ENCODE measurements around the gene MAP4K1.
"Not testable (repeated sequence)": the region's sequence is repeated elsewhere in the genome, so short reads cannot be mapped to it uniquely, and the experiment has no call there.

The MAP4K1 gene

DNA sequence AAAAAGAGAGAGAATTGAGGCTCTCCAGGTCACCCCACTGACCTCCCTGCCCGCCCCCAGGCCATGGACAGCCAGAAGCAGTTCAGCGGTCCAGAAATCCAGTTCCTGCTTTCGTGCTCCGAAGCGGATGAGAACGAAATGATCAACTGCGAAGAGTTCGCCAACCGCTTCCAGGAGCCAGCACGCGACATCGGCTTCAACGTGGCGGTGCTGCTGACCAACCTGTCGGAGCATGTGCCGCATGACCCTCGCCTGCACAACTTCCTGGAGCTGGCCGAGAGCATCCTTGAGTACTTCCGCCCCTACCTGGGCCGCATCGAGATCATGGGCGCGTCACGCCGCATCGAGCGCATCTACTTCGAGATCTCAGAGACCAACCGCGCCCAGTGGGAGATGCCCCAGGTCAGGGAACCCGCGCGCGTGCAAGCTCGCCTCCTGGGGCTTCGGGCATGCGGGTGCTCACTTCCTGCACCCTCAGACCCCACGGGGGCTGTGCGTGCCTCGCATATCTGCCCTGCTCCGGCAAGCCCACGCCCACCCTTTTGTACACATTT, 56.6 kb downstream of the MAP4K1 start:
- H3K4me3 ChIP-seq (ENCODE audit: low read length) = no peak overlapping the region
- TF ChIP-seq, protein P1, sequence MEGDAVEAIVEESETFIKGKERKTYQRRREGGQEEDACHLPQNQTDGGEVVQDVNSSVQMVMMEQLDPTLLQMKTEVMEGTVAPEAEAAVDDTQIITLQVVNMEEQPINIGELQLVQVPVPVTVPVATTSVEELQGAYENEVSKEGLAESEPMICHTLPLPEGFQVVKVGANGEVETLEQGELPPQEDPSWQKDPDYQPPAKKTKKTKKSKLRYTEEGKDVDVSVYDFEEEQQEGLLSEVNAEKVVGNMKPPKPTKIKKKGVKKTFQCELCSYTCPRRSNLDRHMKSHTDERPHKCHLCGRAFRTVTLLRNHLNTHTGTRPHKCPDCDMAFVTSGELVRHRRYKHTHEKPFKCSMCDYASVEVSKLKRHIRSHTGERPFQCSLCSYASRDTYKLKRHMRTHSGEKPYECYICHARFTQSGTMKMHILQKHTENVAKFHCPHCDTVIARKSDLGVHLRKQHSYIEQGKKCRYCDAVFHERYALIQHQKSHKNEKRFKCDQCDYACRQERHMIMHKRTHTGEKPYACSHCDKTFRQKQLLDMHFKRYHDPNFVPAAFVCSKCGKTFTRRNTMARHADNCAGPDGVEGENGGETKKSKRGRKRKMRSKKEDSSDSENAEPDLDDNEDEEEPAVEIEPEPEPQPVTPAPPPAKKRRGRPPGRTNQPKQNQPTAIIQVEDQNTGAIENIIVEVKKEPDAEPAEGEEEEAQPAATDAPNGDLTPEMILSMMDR (IDR thresholded peaks at IDR 0.05; ENCODE audit: insufficient read depth, low read depth, low read length, missing control alignments) = no peak
- no peak for DNase-seq (ENCODE audit: low read depth)

DNA sequence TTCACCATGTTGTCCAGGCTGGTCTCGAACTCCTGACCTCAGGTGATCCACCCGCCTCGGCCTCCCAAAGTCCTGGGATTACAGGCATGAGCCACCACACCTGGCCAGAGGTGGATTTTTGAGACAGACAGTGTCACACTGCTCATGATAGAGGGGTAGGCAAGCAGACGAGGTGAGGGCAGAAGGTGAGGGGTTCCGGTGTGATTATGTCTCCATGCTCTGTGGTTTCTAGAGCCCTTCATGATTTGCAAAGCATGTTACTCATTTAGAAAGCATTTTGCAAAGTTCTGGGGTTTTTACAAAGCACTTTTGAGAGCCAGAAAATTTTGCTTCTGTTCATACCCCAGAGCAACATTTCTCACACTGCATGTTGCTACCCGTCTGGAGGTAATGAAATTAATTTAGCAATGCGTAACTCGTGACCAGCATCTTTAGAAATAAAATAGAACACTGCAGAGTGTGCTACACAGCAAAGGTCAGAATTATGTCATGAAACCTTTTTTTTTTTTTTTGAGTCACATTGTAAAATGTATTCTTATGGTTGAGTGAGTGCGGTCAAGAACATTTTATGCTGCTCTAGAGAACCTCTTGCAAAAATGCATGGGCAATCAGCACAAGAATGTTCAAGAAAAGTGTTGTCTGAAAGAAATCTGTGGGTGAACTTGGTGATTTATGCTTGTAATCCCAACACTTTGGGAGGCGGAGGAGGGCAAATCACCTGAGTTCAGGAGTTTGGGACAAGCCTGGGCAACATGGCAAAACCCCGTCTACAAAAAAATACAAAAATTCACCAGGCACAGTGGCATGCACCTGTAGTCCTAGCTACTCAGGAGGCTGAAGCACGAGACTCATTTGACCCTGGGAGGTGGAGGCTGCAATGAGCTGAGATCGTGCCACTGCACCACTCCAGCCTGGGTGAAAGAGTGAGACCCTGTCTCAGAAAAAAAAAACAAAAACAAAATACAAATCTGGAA, 58.0 kb downstream of the MAP4K1 start:
- H3K4me3 ChIP-seq (ENCODE audit: low read length) = no peak overlapping the region
- DNase-seq (ENCODE audit: low read depth) = peak; percentile 97
- TF ChIP-seq, protein P1 (IDR thresholded peaks at IDR 0.05; ENCODE audit: insufficient read depth, low read depth, low read length, missing control alignments) = no peak

DNA sequence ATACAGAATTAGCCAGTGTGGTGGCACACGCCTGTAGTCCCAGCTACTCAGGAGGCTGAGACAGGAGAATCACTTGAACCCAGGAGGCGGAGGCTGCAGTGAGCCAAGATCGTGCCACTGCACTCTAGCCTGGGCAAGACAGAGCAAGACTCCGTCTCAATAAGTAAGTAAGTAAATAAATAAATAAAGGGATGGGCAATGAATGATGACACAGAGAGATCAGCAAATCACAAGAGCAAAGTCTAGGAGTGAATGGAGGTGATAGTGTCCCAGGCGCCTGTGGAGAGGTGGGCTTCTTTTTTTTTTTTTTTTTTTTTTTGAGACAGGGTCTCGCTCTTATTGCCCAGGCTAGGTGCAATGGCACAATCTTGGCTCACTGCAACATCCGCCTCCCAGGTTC, 58.8 kb downstream of the MAP4K1 start:
- not testable (repeated sequence) for DNase-seq (ENCODE audit: low read depth); H3K4me3 ChIP-seq (ENCODE audit: low read length)

DNA sequence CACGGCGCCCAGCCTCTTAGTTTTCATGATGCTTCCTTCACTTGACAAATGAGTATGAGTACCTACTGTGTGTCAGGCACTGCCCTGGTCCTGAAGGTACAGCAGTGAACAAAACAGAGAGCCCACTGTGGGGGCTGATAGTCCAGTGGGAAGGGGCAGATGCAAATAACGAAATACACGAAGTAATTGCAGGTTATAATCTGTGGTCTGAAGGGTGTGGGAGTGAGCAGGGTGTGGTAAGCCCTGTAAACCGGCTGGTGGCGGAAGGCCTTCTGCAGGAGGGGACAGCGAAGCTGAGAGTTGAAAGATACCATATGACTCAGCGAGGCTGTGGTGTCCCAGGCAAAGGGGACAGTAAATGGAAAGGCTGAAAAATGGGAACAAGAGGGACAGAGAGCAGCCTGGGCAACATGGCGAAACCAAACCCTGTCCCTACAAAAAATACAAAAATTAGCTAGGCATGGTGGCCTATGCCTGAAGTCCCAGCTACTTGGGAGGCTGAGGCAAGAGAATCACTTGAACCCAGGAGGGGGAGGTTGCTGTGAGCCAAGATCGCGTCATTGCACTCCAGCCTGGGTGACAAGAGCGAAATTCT, 60.5 kb downstream of the MAP4K1 start:
- DNase-seq (ENCODE audit: low read depth) = no peak
- H3K4me3 ChIP-seq (ENCODE audit: low read length) = no peak overlapping the region
- TF ChIP-seq, protein P1 (IDR thresholded peaks at IDR 0.05; ENCODE audit: insufficient read depth, low read depth, low read length, missing control alignments) = no peak

DNA sequence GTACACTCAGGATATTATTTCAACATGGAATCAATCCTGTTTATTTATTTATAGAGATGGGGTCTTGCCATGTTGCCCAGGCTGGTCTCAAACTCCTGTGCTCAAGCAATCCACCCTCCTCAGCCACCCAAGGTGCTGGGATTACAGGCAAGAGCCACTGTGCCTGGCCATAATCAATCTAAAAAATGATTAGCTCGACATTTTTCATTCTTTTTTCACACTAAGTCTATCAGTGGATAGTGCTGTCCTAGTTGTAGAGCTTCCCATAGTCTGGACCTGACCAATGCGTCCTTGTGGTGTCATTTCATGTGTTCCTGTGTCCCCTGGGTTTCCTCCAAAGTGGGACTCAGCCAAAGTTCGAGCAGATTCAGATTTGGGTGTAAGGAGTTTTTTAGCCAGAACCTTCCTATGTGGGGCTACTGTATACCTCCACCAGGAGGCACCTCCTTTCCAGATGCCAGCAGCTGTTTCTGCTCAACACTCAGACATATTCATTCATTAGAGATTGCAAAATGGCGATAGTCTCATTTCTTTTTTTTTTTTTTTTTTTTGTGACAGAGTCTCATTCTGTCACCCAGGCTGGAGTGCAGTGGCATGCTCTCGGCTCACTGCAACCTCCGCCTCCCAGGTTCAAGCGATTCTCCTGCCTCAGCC, 61.1 kb downstream of the MAP4K1 start:
- TF ChIP-seq, protein P1 (IDR thresholded peaks at IDR 0.05; ENCODE audit: insufficient read depth, low read depth, low read length, missing control alignments) = peak; percentile 69
- peak; percentile 55 for DNase-seq (ENCODE audit: low read depth)
- no peak overlapping the region for H3K4me3 ChIP-seq (ENCODE audit: low read length)

DNA sequence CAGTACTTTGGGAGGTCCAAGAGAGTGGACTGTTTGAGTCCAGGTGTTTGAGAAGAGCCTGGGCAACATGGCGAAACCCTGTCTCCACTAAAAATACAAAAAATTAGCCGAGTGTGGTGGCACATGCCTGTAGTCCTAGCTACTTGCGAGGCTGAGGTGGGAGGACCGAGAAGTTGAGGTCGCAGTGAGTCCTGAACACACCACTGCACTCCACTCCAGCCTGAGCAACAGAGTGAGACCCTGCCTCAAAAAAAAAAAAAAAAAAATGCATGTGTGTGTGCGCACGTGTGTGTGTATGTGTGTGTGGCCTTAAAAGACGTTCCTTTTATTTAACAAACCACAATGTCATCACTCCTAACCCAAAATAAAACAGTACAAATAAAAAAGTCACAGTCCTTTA, 62.6 kb downstream of the MAP4K1 start:
- TF ChIP-seq, protein P1 (IDR thresholded peaks at IDR 0.05; ENCODE audit: insufficient read depth, low read depth, low read length, missing control alignments) = no peak
- DNase-seq (ENCODE audit: low read depth) = no peak

DNA sequence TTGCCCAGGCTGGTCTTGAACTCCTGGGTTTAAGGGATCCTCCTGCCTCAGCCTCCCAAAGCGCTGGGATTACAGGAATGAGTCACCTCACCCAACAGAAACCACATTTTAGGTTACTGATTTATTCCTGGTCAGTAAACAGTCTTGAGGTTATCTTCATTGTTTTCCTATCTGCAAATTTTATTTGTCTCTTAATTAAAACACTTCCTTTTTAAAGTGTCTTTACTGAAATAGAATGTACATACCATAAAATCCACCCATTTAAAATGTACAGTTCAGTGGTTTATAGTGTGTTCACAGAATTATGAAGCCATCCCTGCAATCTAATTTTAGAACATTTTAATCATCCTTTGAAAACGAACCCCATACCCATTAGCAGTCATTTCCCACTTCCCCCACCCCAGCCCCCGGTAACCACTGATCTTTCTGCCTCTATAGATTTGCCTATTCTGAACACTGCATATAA, 63.0 kb downstream of the MAP4K1 start:
- H3K4me3 ChIP-seq (ENCODE audit: low read length) = no peak overlapping the region
- no peak for DNase-seq (ENCODE audit: low read depth)
- TF ChIP-seq, protein P1 (IDR thresholded peaks at IDR 0.05; ENCODE audit: insufficient read depth, low read depth, low read length, missing control alignments) = no peak

More for the DNA sequence above, 62.6 kb downstream of the MAP4K1 start:
- no peak overlapping the region for H3K4me3 ChIP-seq (ENCODE audit: low read length)

DNA sequence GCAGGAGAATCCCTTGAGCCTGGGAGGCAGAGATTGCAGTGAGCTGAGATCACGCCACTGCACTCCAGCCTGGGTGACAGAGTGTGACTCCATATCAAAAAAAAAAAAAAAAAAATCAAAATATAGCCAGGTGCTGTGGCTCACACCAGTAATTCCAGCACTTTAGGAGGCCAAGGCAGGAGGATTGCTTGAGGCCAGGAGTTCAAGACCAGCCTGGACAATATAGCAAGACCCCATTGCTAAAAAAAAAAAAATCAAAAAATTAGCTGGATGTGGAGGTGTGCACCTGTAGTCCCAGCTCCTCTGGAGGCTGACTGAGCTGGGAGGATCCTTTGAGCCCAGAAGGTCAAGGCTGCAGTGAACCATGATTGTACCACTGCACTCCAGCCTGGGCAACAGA, 64.5 kb downstream of the MAP4K1 start:
- H3K4me3 ChIP-seq (ENCODE audit: low read length); DNase-seq (ENCODE audit: low read depth): not testable (repeated sequence)

All from epithelial cell of esophagus (primary cell).